Hair follicle dermal papilla cell (primary cell): ENCODE results near the gene CAVIN3. TPM values are rescaled to one million over a fixed set of nuclear protein-coding genes. Genes with fewer than 3 reads are reported as not detected.

Experiments
- total RNA-seq: library from RNA; depleted of rRNA; stranded (reverse); fragments of >200 nt; gene quantifications from 2 replicates; pipeline ENCODE4 v1.2.3, GENCODE V29; 2012

The CAVIN3 gene
- total RNA-seq: 251 and 347 TPM in 2 replicates

GRCh38 chr11:6320411-6321155, at the start of gene CAVIN3:
Gene CAVIN3, minus strand, starts transcription at chr11:6320501. Its CDS starts 25 bp downstream, at chr11:6320476.

Other genes starting within 250 kb of the CAVIN3 start
- not detected in 2 replicates for gene OR56B4, start 212.8 kb downstream of the CAVIN3 start, total RNA-seq
- not detected in 2 replicates for gene OR52B2, start 150.2 kb downstream of the CAVIN3 start, total RNA-seq
- gene OR52W1, start 121.3 kb downstream of the CAVIN3 start, total RNA-seq: not detected in 2 replicates
- 0.16 TPM in 1 of 2 replicates, not detected in the other for gene C11orf42, start 114.9 kb downstream of the CAVIN3 start, total RNA-seq
- gene FHIP1B, start 85.9 kb downstream of the CAVIN3 start, total RNA-seq: 23.9 and 26.8 TPM in 2 replicates
- gene CNGA4, start 81.4 kb downstream of the CAVIN3 start, total RNA-seq: 0.16 TPM in 1 of 2 replicates, not detected in the other
- gene CCKBR, start 60.7 kb downstream of the CAVIN3 start, total RNA-seq: not detected in 2 replicates
- 34.7 and 42.5 TPM in 2 replicates for gene SMPD1, start 70.0 kb upstream of the CAVIN3 start, total RNA-seq
- 75.6 and 82.3 TPM in 2 replicates for gene APBB1, start 98.6 kb upstream of the CAVIN3 start, total RNA-seq
- gene HPX, start 120.5 kb upstream of the CAVIN3 start, total RNA-seq: 1.2 and 2.1 TPM in 2 replicates
- gene TRIM3, start 153.4 kb upstream of the CAVIN3 start, total RNA-seq: 26.6 and 27.4 TPM in 2 replicates
- gene ARFIP2, start 160.8 kb upstream of the CAVIN3 start, total RNA-seq: 86.6 and 87.3 TPM in 2 replicates
- gene TIMM10B, start 161.0 kb upstream of the CAVIN3 start, total RNA-seq: 52.7 and 54.4 TPM in 2 replicates
- gene DNHD1, start 176.8 kb upstream of the CAVIN3 start, total RNA-seq: 9.4 and 13.0 TPM in 2 replicates